ENCODE measurements around the gene PRKAR1A. TPM values are rescaled to one million over a fixed set of nuclear protein-coding genes. Genes with fewer than 3 reads are reported as not detected.

PRKAR1A gene
- total and polyA plus RNA-seq, 4 donors: 97.0 to 297 (median 178) TPM

- Histone ChIP-seq H3K4me1 (ENCODE audit: control insufficient read depth in 1 of 2, insufficient read depth in 2 of 2, low read length in 2 of 2) (peaks cover 5 to 8% of the 10 kb centered on the region in 2 donors), H3K27ac (ENCODE audit: low read depth in 1 of 2, low read length in 2 of 2) (peak overlapping the region in 1 of 2 donors; percentile 14), H3K36me3 (ENCODE audit: control insufficient read depth in 1 of 2, insufficient read depth in 2 of 2, low read length in 1 of 2) (no peaks in the 10 kb centered on the region), H3K9me3 (ENCODE audit: control insufficient read depth, low read length) (no peaks in the 10 kb centered on the region), H3K4me3 (ENCODE audit: low read length in 2 of 2) (no peak overlapping the region), H3K27me3 (ENCODE audit: control insufficient read depth in 1 of 2, insufficient read depth in 2 of 2, low read length in 1 of 2) (no peaks in the 10 kb centered on the region)
- ATAC-seq (ENCODE audit: low FRiP score) (no peak), DNase-seq (no peak)
- WGBS, 2 donors: 32 to 51% methylated on average over 3 of the region's 3 CpGs
- intact Hi-C loops (cut with DNase I): no loop called here
These were observed 54.8 kb downstream of the PRKAR1A start for GRCh38 chr17:68567035-68567434.

DNA sequence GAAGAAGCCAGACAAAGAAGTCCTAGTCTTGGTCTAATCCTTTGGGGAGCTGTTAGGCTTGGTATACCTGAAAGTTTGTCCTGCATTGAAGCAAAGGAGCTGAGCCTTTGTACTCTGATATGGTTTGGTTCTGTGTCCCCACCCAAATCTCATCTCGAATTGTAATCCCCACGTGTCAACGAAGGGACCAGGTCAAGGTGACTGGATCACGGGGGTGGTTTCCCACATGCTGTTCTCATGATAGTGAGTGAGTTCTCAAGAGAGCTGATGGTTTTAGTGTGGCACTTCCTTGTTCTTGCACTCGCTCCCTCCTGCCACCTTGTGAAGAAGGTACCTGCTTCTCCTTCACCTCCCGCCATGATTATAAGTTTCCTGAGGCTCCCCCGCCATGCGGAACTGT, 55.4 kb downstream of the PRKAR1A start:
- WGBS, 2 donors: 95 to 98% methylated on average over 8 of the region's 8 CpGs
- Histone ChIP-seq H3K27me3 (ENCODE audit: control insufficient read depth in 1 of 2, insufficient read depth in 2 of 2, low read length in 1 of 2) (no peaks in the 10 kb centered on the region), H3K27ac (ENCODE audit: low read depth in 1 of 2, low read length in 2 of 2) (no peak overlapping the region), H3K4me3 (ENCODE audit: low read length in 2 of 2) (no peak overlapping the region), H3K9me3 (ENCODE audit: control insufficient read depth, low read length) (no peaks in the 10 kb centered on the region), H3K4me1 (ENCODE audit: control insufficient read depth in 1 of 2, insufficient read depth in 2 of 2, low read length in 2 of 2) (peaks cover 5 to 8% of the 10 kb centered on the region in 2 donors), H3K36me3 (ENCODE audit: control insufficient read depth in 1 of 2, insufficient read depth in 2 of 2, low read length in 1 of 2) (no peaks in the 10 kb centered on the region)
- no peak for DNase-seq
- no peak for ATAC-seq (ENCODE audit: low FRiP score)
- intact Hi-C loops (cut with DNase I): no loop called here

DNA sequence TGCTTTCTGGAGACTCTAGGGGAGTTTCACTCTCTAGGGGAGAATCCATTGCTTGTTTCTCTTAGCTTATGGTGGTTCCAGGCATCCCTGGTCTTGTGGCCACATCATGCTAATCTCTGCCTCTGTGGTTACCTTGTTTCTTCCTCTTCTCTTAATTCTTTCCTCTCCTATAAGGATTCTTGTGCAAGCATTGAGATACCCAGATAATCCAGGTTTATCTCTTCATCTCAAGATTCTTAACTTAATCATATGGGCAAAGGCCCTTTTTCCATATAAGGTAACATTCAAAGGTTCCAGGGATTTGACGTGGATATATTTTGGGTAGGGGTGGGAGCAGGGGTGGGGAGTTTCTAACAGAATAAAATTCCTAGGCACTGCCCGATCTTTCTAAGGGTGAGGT, 56.4 kb downstream of the PRKAR1A start:
- Histone ChIP-seq H3K4me3 (ENCODE audit: low read length in 2 of 2) (no peak overlapping the region), H3K9me3 (ENCODE audit: control insufficient read depth, low read length) (no peaks in the 10 kb centered on the region), H3K4me1 (ENCODE audit: control insufficient read depth in 1 of 2, insufficient read depth in 2 of 2, low read length in 2 of 2) (peaks cover 5 to 8% of the 10 kb centered on the region in 2 donors), H3K27ac (ENCODE audit: low read depth in 1 of 2, low read length in 2 of 2) (no peak overlapping the region), H3K27me3 (ENCODE audit: control insufficient read depth in 1 of 2, insufficient read depth in 2 of 2, low read length in 1 of 2) (no peaks in the 10 kb centered on the region), H3K36me3 (ENCODE audit: control insufficient read depth in 1 of 2, insufficient read depth in 2 of 2, low read length in 1 of 2) (no peaks in the 10 kb centered on the region)
- 70 to 78% methylated on average over 2 of the region's 2 CpGs for WGBS, 2 donors
- DNase-seq: no peak
- ATAC-seq (ENCODE audit: low FRiP score): no peak
- intact Hi-C loops (cut with DNase I): no loop called here

GRCh38 chr17:68569346-68569745, 57.1 kb downstream of the PRKAR1A start:
- Histone ChIP-seq H3K27ac (ENCODE audit: low read depth in 1 of 2, low read length in 2 of 2) (no peak overlapping the region), H3K27me3 (ENCODE audit: control insufficient read depth in 1 of 2, insufficient read depth in 2 of 2, low read length in 1 of 2) (no peaks in the 10 kb centered on the region), H3K9me3 (ENCODE audit: control insufficient read depth, low read length) (no peaks in the 10 kb centered on the region), H3K36me3 (ENCODE audit: control insufficient read depth in 1 of 2, insufficient read depth in 2 of 2, low read length in 1 of 2) (no peaks in the 10 kb centered on the region), H3K4me1 (ENCODE audit: control insufficient read depth in 1 of 2, insufficient read depth in 2 of 2, low read length in 2 of 2) (peaks cover 5 to 8% of the 10 kb centered on the region in 2 donors), H3K4me3 (ENCODE audit: low read length in 2 of 2) (no peak overlapping the region)
- no peak for DNase-seq
- ATAC-seq (ENCODE audit: low FRiP score): no peak
- intact Hi-C loops (cut with DNase I): no loop called here

GRCh38 chr17:68570526-68570925, 58.3 kb downstream of the PRKAR1A start:
- 84 to 87% methylated on average over 1 of the region's 1 CpG for WGBS, 2 donors

GRCh38 chr17:68572138-68572842, 60.1 kb downstream of the PRKAR1A start:
- intact Hi-C loops (cut with DNase I): no loop called here
- no peak for ATAC-seq (ENCODE audit: low FRiP score)
- no peak overlapping the region for H3K4me3 ChIP-seq (ENCODE audit: low read length in 2 of 2)
- 95 to 96% methylated on average over 6 of the region's 6 CpGs for WGBS, 2 donors
- H3K27me3 ChIP-seq (ENCODE audit: control insufficient read depth in 1 of 2, insufficient read depth in 2 of 2, low read length in 1 of 2): no peaks in the 10 kb centered on the region
- no peak overlapping the region for H3K27ac ChIP-seq (ENCODE audit: low read depth in 1 of 2, low read length in 2 of 2)
- no peak for DNase-seq
- peaks cover 0 to 1% of the 10 kb centered on the region in 2 donors for H3K4me1 ChIP-seq (ENCODE audit: control insufficient read depth in 1 of 2, insufficient read depth in 2 of 2, low read length in 2 of 2)
- H3K36me3 ChIP-seq (ENCODE audit: control insufficient read depth in 1 of 2, insufficient read depth in 2 of 2, low read length in 1 of 2): no peaks in the 10 kb centered on the region
- H3K9me3 ChIP-seq (ENCODE audit: control insufficient read depth, low read length): no peaks in the 10 kb centered on the region

More at GRCh38 chr17:68570526-68570925, 58.3 kb downstream of the PRKAR1A start:
- H3K27ac ChIP-seq (ENCODE audit: low read depth in 1 of 2, low read length in 2 of 2): no peak overlapping the region
- no peaks in the 10 kb centered on the region for H3K27me3 ChIP-seq (ENCODE audit: control insufficient read depth in 1 of 2, insufficient read depth in 2 of 2, low read length in 1 of 2)
- H3K4me3 ChIP-seq (ENCODE audit: low read length in 2 of 2): no peak overlapping the region
- H3K36me3 ChIP-seq (ENCODE audit: control insufficient read depth in 1 of 2, insufficient read depth in 2 of 2, low read length in 1 of 2): no peaks in the 10 kb centered on the region
- no peaks in the 10 kb centered on the region for H3K9me3 ChIP-seq (ENCODE audit: control insufficient read depth, low read length)
- DNase-seq (no peak), ATAC-seq (ENCODE audit: low FRiP score) (no peak)
- intact Hi-C loops (cut with DNase I): no loop called here
- H3K4me1 ChIP-seq (ENCODE audit: control insufficient read depth in 1 of 2, insufficient read depth in 2 of 2, low read length in 2 of 2): peaks cover 5 to 8% of the 10 kb centered on the region in 2 donors

- no peaks in the 10 kb centered on the region for H3K9me3 ChIP-seq (ENCODE audit: control insufficient read depth, low read length)
- 91 to 93% methylated on average over 1 of the region's 1 CpG for WGBS, 2 donors
- H3K27ac ChIP-seq (ENCODE audit: low read depth in 1 of 2, low read length in 2 of 2): no peak overlapping the region
- H3K4me1 ChIP-seq (ENCODE audit: control insufficient read depth in 1 of 2, insufficient read depth in 2 of 2, low read length in 2 of 2): no peaks in the 10 kb centered on the region
- no peaks in the 10 kb centered on the region for H3K36me3 ChIP-seq (ENCODE audit: control insufficient read depth in 1 of 2, insufficient read depth in 2 of 2, low read length in 1 of 2)
- DNase-seq (no peak), ATAC-seq (ENCODE audit: low FRiP score) (no peak)
- no peaks in the 10 kb centered on the region for H3K27me3 ChIP-seq (ENCODE audit: control insufficient read depth in 1 of 2, insufficient read depth in 2 of 2, low read length in 1 of 2)
- no peak overlapping the region for H3K4me3 ChIP-seq (ENCODE audit: low read length in 2 of 2)
- intact Hi-C loops (cut with DNase I): no loop called here
These were observed 61.1 kb downstream of the PRKAR1A start for GRCh38 chr17:68573338-68573737.

DNA sequence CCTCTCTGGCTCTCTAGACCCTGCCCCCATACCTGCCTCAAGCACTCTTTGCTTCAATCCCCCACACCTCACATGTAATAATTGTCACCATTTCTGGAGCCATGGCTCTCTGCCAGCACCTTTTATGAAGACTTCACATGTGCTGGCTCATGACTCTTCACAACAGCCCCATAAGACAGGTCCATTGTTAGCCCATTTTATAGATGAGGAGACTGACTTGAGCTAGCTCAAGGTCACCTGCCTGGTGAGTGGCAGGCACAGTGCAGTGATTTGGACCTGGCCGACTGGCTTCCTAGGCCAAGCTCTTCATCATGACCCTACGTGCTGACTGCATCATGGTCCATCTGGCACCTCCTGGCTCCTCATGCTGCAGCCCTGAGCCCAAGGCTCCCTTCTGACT, 63.9 kb downstream of the PRKAR1A start:
- no peaks in the 10 kb centered on the region for H3K9me3 ChIP-seq (ENCODE audit: control insufficient read depth, low read length)
- H3K27ac ChIP-seq (ENCODE audit: low read depth in 1 of 2, low read length in 2 of 2): no peak overlapping the region
- intact Hi-C loops (cut with DNase I): no loop called here
- ATAC-seq (ENCODE audit: low FRiP score): no peak
- no peaks in the 10 kb centered on the region for H3K4me1 ChIP-seq (ENCODE audit: control insufficient read depth in 1 of 2, insufficient read depth in 2 of 2, low read length in 2 of 2)
- no peaks in the 10 kb centered on the region for H3K36me3 ChIP-seq (ENCODE audit: control insufficient read depth in 1 of 2, insufficient read depth in 2 of 2, low read length in 1 of 2)
- no peak overlapping the region for H3K4me3 ChIP-seq (ENCODE audit: low read length in 2 of 2)
- DNase-seq: no peak
- 93 to 97% methylated on average over 2 of the region's 2 CpGs for WGBS, 2 donors
- H3K27me3 ChIP-seq (ENCODE audit: control insufficient read depth in 1 of 2, insufficient read depth in 2 of 2, low read length in 1 of 2): no peaks in the 10 kb centered on the region

DNA sequence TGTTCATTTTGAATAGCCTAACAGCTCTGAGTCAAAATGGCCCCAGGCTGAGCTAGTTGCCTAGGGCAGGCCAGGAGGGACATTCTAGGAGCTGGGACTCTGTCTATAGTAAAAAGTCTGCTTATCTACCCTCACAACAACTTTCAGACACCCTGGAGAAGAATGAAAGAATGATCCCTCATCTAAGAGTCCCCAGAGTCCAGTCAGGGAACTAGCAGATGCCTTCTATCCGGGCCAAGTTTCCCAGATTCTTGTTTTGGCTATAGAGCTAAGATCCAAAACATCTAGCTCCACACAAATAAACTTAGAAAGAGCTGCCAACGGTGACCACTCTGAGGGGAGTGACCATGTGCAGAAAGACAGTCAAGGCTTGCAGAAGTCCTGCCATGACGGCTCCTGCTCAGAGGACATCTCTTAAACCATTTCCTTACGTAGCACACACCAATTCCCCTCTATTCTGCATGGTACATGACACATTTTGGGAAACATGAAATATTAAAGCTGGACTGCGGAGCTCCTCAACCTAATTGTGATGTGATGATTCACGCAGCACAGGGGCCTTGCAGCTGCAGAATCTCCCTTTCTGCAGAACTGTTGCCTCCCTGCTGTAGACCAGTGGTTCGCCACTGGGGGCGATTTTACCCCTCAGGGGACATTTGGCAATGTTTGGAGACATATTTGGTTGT, 64.7 kb downstream of the PRKAR1A start:
- intact Hi-C loops (cut with DNase I): no loop called here
- no peak overlapping the region for H3K4me3 ChIP-seq (ENCODE audit: low read length in 2 of 2)

More for the DNA sequence above, 64.7 kb downstream of the PRKAR1A start:
- no peaks in the 10 kb centered on the region for H3K4me1 ChIP-seq (ENCODE audit: control insufficient read depth in 1 of 2, insufficient read depth in 2 of 2, low read length in 2 of 2)
- ATAC-seq (ENCODE audit: low FRiP score) (peak; percentile 53), DNase-seq (peak in 1 of 2 donors; percentile 53)
- H3K27me3 ChIP-seq (ENCODE audit: control insufficient read depth in 1 of 2, insufficient read depth in 2 of 2, low read length in 1 of 2): no peaks in the 10 kb centered on the region
- 68 to 73% methylated on average over 8 of the region's 8 CpGs for WGBS, 2 donors
- no peaks in the 10 kb centered on the region for H3K9me3 ChIP-seq (ENCODE audit: control insufficient read depth, low read length)
- H3K27ac ChIP-seq (ENCODE audit: low read depth in 1 of 2, low read length in 2 of 2): no peak overlapping the region
- no peaks in the 10 kb centered on the region for H3K36me3 ChIP-seq (ENCODE audit: control insufficient read depth in 1 of 2, insufficient read depth in 2 of 2, low read length in 1 of 2)

All from aorta (tissue), 5 donors.